HG03378 (cell line): ENCODE measurements around the gene PSEN2.
"Not testable (repeated sequence)": the region's sequence is repeated elsewhere in the genome, so short reads cannot be mapped to it uniquely, and the experiment has no call there.

Experiments used
- ATAC-seq: cut with Tn5 transposase; IDR thresholded peaks from one replicate; pipeline ENCODE4 v1.9.1; 2021; ENCODE audit warnings: mild to moderate bottlenecking, moderate library complexity; ENCODE audit not compliant: unreplicated experiment

The PSEN2 gene

GRCh38 chr1:226908913-226909312, 38.5 kb downstream of the PSEN2 start:
- no peak for ATAC-seq

- peak; percentile 43 for ATAC-seq
Observed at GRCh38 chr1:226912587-226913176, 42.3 kb downstream of the PSEN2 start.

GRCh38 chr1:226915672-226915995, 45.2 kb downstream of the PSEN2 start:
- no peak for ATAC-seq

- no peak for ATAC-seq
Observed at GRCh38 chr1:226916497-226916896, 46.1 kb downstream of the PSEN2 start.

GRCh38 chr1:226919587-226919986, 49.2 kb downstream of the PSEN2 start:
- no peak for ATAC-seq

GRCh38 chr1:226919995-226920394, 49.6 kb downstream of the PSEN2 start:
- ATAC-seq: no peak

- ATAC-seq: no peak
Observed at GRCh38 chr1:226920446-226920894, 50.1 kb downstream of the PSEN2 start.

- ATAC-seq: no peak
Observed at GRCh38 chr1:226921504-226921903, 51.1 kb downstream of the PSEN2 start.

GRCh38 chr1:226929260-226930111, 59.1 kb downstream of the PSEN2 start:
- ATAC-seq: not testable (repeated sequence)

- ATAC-seq: no peak
Observed at GRCh38 chr1:226934483-226935237, 64.2 kb downstream of the PSEN2 start.

GRCh38 chr1:226937940-226938725, 67.7 kb downstream of the PSEN2 start:
- no peak for ATAC-seq

GRCh38 chr1:226938903-226939437, 68.6 kb downstream of the PSEN2 start:
- no peak for ATAC-seq

GRCh38 chr1:226939438-226940028, 69.1 kb downstream of the PSEN2 start:
- peak; percentile 30 for ATAC-seq

- peak; percentile 95 for ATAC-seq
Observed at GRCh38 chr1:226940029-226940805, 69.8 kb downstream of the PSEN2 start, which contains the start of gene COQ8A. Gene COQ8A, plus strand, starts transcription at chr1:226940294. Its CDS starts 21,092 bp downstream, at chr1:226961386.

GRCh38 chr1:226940806-226941067, 70.3 kb downstream of the PSEN2 start:
- ATAC-seq: no peak

GRCh38 chr1:226942392-226942791, 72.0 kb downstream of the PSEN2 start:
- no peak for ATAC-seq

- no peak for ATAC-seq
Observed at GRCh38 chr1:226943156-226943555, 72.7 kb downstream of the PSEN2 start.

GRCh38 chr1:226943927-226944326, 73.5 kb downstream of the PSEN2 start:
- ATAC-seq: no peak

- ATAC-seq: no peak
Observed at GRCh38 chr1:226945106-226945857, 74.9 kb downstream of the PSEN2 start.
